MM.1S (cell line): ENCODE data around the gene PHKA2.

Experiments
- CTCF ChIP-seq: fragments of 300-600 bp; sonication (generic); IDR thresholded peaks from 2 replicates; pipeline ENCODE4 v1.5.1; 2016; ENCODE audit warnings: antibody characterized with exemption, low read length, mixed read lengths
- EZH2 ChIP-seq: fragments of 300-600 bp; sonication (generic); optimal IDR thresholded peaks from 2 replicates; pipeline ENCODE3; 2017; ENCODE audit warnings: low read depth, mild to moderate bottlenecking, antibody characterized with exemption, low read length, mixed read lengths

DNA sequence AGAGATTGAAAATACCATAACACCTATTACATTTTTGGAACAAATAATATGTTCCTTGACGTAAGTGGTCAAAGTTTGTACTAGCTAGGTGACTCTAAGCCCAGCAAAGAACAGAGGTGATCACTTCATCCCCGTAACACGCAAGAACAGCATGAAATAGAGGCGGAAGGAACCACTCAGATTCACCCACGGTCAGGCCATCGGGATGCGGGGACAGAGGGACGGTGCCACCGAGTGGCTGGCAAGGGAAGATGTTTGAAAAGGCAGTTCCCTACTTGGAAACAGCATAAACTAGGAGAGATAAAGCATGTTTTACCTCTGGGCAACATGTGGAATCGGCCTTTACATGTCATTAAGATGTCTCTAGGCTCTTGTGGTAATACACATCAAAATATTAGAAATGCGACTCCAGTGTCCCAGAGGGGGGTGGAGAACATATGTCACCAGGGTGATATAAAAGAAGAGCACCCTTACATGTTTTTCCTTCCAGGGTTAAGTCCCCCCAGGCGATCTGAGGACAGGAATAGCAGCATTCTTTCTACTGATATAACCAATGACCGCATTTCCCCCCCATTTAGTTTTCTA, 84.0 kb downstream of the PHKA2 start:
- TF ChIP-seq CTCF = no peak
- no peak for TF ChIP-seq EZH2
